NCI-H748 (cell line): ENCODE measurements around the gene GALNT18.

Experiments used
- DNase-seq: peaks from one replicate; lab custom pipeline; 2025; ENCODE audit not compliant: unreplicated experiment; lab: John Stamatoyannopoulos, UW

GALNT18 gene

DNA sequence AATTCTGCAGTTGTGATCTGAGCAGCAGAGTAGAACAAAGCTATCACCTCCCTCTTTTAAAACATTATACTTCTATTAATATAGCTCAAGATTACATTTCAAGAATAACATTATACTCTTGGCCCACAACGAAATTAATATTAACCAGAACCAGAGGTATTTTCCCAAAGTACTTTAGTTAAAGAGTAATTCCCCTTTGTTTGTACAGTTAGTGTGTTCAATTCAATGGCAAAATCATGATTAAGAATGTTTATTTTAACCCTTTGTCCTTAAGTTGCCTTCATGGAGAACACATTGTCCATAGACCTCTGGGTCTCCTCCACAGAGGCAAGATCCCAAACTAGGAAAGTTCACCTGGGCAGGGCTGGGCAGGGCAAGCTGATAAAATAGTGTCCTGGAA lies 180.7 kb downstream of the GALNT18 start:
- DNase-seq, result no peak

DNA sequence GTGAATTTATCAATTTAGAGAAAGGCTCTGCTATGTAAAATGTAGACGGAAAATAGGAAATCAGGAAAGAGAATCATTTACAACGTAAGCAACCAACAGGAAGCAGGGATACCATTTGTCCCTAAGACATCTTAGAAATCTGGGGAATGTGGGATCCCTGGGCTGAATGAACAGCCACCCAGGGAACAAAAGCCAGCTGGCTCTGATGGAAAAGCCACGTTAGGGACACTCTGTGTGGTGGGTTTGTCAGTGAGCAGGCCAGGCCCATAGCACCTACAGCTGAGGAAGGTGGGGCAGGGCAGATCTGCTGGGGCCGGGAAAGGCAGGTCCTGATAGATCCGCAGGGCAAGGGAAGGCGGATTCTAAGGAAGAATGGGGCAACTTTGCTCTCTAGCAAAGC lies 181.7 kb downstream of the GALNT18 start:
- no peak for DNase-seq

DNA sequence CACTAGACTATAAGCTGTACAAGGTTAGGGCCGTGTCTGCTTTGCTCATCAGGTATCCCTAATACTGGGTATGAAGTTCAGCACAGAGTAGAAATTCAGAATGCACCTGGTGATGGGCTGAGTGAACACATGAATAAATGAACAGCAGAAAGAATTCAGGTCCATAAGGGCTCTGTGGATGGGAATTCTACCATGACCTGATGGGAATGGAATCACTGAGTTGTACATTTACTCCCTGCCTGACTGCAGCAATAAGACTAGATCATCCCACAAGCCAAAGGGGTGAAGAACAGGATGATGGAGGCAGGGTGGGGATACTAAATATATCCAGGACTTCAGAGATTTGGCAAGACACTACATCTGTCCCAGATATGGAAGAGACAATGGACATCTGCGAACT lies 182.2 kb downstream of the GALNT18 start:
- DNase-seq, result no peak

DNA sequence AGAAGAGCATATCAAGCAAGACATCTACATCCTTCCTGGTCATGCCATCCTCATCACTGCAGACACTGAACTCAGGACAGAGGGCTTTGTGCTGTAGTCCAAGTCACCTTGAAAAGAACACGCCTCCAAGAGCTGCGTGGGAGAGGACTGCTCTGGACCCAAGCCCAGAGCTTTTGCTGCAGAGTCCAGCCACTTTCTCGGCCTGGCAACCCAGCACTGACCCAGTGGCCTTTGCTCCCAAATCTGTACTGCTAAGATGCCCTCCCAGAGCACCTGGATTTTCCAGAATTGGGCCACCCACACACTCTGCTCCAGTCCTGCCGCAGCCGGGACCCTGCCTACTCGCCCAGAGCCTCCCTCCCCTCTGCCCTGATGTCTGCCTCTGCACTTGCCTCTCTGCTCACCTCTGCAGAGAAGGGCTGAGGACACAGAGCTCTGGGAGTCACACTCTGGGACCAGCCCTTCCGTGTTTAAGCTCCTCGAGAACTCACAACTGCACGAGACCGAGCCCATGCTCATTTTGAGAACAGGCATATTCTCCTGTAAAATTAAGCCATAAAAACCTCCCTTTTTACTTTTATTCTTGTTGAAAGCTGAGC lies 185.0 kb downstream of the GALNT18 start:
- no peak for DNase-seq

DNA sequence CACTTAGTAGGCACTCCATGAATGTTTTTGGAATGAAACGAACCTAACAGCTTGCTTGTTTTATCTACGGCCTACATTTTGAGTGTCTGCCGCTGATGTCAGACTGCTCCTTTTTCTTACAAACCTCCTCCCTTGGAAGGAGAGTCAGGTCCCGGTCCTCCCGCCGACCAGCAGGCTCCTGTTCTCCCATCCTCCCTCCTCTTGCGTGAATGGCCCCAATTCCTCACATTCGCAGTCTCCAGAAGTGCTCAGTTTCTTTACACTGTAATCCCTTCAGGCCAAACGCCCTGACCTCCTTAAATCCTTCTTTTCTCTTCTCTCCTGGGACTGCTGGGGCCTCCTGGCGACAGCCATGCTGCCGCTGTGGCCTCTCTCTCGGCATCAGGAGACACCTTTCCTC lies 186.2 kb downstream of the GALNT18 start:
- no peak for DNase-seq

DNA sequence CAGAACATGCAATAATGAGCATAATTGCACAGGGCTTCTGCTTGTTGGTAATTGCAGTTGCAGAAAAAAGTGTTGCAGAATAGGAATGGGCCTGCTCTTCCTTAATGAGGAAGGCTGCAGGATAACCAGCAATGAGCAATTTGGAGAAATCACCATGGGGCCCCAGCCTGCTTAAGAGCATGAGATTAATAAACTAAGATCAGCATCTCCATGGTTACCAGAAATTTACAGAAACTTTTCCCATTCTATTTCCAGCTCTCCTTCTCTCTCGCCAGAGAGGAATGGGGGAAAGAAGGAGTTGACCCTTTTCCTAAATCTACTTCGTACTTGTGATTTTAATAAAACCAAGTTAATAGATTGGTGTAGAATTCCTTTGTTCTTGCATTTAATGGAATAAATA lies 187.8 kb downstream of the GALNT18 start:
- DNase-seq, result no peak

DNA sequence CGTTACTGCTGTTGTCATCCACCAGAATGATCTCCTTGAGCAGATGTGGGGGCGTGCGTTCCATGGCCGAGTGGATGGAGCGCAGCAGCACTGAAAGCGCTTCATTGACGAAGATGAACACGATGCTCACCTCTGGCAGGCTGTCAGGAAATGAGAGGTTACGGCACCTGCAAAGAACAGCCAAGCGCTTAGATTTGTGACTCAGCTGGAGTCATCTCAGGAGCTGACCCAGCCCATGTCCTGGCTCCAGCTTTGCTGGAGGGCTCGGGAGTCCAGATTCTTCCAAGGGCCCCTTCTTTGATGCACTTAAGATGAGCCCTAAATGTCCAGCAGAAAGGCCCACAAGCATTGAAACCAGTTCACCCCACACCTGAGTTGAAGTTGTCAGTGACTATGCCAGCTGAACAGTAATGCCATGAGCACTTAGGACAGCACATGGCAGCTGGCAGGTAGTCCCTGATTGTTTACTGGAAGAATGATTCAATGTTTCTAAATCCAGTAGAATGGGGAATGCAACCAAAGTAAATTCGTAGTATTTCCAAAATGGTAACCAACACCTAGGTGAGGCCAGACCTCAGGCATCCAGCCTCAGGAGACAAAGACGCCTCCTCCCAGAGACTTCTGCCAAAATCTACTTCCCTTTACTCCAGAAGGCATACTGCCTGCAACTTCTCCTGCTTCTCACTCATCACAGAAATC lies 189.0 kb downstream of the GALNT18 start:
- no peak for DNase-seq

DNA sequence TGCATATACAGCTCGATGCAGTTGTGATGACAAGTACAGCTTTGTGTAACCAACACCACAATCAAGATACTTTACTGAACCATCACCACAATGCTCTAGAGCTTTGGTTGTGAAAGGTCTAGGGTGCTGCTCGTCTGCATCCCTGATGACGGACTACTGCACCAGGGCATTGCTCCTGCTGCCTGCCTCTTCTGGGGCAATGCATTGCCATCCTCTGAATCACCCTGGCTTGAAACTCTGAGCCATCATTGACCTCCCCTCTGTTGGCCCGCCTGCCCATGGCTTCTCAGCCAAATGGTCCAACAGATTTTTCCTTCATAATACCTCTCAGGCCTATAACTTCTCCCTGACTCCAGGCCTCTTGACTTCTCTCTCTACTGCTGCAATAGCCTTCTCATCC lies 191.4 kb downstream of the GALNT18 start:
- no peak for DNase-seq

DNA sequence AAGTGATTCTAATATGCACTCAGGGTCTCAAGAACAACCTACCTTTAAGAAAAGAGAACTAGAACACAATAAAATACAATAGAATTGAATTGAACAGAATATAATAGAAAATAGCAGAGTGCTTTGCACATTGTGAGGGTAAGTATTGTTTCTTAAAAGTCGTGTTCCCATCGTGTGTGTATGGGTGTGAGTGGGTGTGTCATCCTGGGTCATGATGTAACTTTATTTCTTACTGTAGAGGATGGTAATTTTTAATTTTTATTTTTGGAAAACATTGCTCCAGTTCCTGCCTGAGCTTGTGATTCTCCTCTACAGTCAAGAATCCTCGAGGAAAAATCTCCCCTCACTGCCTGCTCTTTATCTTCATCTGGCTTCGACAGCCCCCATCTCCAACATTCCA lies 193.1 kb downstream of the GALNT18 start:
- no peak for DNase-seq

DNA sequence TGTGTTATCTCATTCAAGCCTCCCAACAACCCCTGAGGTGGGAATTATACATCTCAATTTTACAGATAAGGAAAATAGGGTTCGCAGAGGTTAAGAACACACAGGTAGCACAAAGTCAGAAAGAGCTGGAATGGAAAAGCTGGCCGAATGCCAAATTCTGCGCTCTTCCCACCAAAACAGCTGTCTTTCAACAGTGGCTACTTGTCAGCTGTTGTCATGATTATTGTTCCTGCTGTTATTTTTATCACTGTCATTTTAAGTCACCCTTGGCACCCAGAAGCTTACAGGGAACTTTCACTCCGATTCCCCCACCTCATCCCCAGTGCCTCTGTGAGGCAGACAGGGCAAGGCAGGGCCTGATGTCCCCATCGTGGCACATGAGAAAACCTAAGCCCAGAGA lies 194.3 kb downstream of the GALNT18 start:
- peak; percentile 89 for DNase-seq

DNA sequence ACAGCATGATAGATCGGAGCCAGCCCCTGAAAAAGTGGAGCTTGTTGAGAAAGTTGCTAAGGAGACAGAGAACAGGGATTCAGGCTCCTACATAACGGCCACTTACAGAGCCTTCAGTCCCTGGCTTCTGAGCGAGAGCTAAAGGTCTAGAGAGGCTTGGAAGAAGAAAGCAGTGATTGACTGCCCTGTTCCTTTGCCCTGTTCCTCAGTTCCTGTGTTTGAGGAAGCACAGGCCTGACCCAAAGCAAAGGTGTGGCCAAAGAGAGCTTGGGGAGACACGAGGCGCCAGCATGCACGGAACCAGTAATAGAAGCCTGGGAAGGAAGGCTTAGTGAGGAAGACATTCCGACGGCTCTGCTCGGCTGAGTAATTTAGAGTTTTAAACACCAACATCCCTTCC lies 194.7 kb downstream of the GALNT18 start:
- no peak for DNase-seq

DNA sequence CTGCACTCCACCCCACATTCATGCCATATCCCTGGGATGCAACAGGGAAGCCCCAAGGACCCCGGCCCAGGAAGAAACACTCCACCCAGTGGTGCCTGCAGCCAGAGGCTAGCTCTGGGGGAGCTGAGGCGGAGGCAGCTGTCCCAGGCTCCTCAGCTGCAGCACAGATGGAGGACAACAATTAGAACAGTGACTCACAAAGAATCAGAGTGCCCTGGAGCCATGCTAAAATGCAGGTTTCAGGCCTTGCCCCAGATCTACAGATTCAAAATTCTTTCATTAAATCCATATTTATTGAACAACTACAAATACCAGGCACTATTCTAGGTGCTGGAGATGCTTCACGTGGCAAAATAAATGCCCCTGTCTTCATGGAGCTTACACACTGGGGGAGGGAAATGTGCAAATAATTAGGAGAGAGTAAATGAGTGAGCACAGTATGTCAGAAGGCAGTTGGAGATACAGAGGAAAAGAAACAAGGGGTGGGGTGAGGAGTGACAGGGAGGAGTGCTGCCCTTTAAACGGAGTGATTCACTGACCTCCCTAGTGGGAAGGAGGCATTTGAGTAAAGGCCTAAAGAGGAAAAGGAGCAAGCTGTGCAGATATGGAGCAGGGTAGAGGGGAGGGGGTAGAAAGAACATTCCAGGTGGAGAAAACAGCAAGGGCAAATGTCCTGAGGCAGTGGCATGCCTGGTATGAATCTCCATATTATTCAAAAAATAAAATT lies 195.4 kb downstream of the GALNT18 start:
- no peak for DNase-seq

DNA sequence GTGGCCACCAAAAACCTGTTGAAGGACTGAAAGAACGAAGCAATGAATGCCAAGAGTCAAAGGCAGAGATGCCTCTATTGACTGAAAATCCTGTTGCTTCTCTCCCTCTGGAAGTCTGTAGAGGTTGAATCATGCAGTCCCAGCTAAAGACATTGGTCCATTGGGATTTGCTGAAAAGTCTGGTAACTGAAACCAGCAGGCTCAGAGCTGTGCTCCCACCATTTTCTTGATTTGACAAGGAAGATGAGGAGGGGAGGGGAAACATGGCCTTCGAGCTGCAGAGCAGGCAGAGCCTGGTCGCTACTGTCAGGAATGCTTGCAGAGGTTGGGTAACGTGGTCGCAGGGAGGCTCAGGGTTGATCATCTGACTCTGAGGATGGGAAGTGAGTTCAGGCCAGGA lies 196.0 kb downstream of the GALNT18 start:
- no peak for DNase-seq

DNA sequence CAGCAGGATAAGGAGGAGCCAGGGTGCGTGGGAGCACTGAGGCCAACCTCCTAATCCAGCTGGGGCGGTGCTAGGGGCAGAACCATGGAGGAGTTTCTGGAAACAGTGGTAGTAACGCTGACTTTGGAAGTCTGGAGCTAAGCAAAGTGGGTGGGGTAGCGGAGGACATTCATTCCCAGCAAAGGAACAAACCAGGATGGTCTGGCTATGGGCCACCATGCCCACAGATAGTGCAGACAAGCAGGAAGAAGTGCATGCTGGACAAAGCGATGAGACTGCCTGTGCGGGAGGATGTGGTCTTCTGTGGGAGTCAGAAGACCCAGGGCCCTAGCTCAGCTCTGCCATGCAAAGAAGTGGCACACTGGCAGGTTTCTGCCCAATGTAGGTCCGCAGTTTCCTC lies 197.1 kb downstream of the GALNT18 start:
- DNase-seq, result no peak

DNA sequence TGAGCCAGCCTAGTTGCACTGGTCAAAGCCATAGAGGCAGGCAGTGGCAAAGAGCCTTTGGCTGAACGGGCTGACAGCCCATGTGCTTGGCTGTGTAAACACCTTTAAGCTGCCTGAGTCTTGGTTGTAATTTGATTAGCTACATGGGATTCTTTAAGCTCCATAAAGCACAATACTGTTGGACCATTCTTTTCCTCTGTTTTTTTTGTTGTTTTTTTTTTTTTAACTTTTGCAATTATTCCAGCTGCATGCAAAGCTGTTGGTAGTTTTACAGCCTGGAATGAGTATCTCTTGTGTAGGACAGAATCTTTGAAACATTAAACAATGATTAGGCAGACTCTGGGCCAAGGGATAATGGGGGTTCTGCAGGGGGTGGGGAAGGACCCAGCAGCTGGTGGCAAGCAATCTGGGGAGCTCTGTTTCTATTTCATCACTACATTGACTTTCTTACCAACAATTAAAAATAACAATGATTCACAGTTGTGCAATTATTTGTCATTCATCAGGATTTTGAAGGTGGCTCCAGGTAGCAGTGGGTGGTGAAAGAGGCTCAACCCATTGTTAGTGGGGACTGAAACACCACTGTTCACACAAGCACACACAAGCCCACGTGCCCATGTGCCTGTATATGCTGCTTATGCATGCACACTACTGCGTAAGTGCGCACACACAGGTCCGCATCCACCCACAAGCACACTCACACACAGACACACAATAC lies 199.2 kb downstream of the GALNT18 start:
- peak; percentile 78 for DNase-seq

DNA sequence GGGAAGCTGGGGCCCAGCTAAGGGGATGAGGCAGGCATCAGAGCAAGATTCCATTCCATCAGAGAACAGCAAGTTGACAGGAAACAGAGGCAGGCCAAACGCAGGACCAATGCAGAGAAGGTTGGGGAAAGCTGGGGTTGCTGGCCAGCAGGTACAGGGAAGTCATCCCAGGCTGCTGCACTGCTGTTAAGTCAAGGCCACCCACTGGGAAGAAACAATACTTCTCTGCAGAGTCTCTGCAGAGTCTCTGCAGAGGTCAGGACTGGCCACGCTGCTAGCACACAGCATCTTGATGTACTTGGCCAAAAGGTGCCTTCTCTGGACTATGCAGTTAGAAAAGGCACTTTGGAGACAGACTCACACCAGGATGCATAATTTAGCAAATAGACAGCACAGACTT lies 200.3 kb downstream of the GALNT18 start:
- no peak for DNase-seq

DNA sequence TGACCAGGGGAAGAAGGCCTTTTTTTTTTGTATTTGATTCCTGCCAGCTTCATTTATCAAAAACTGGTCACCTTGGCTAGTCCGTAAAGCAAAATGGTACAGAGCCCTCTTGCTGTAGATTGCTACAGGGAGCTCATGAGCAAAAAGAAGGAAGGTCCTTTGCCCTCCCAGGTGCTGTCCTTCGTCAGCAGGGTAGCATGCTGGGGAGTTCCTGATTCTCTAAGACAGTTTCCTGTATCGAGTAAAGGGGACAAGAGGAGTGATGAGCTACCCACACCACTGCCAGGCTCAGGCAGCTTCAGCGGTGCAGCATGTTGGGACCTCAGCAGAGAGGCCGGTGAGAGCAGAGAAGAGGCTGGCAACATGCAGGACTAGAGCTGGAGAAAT lies 200.9 kb downstream of the GALNT18 start:
- DNase-seq, result no peak

DNA sequence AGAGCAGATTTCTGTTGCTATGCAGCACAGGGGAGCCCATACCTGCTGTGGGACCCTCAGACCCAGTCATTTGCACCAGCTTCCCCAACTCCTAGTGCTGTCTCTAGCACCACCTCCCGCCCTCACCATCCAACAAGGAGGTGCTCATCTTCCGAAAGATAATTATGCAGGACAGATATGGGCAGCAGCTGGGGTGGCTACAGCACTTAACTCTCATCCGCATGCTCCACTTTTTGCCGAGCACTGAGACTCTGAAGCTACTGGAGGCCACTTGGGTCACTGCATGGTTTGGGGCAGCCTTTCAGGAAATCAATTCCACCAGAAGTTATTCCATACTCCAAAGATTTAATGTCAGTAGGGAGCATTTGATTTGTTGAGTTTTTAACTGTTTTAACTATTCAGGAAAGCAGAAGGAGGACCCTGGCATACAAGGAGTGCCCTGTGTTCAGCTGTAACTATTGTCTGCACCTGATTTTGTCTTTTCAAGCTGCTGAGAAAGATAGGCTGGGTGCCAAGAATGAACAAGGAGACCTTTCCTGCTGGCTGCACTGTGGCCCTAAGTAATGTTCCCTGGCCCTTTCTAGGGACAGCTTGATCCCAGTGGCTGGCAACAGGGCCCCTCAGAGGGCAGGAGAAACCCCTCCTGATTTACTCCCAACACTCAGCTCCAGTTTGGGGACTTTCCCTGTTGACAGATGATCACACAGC lies 201.5 kb downstream of the GALNT18 start:
- no peak for DNase-seq

DNA sequence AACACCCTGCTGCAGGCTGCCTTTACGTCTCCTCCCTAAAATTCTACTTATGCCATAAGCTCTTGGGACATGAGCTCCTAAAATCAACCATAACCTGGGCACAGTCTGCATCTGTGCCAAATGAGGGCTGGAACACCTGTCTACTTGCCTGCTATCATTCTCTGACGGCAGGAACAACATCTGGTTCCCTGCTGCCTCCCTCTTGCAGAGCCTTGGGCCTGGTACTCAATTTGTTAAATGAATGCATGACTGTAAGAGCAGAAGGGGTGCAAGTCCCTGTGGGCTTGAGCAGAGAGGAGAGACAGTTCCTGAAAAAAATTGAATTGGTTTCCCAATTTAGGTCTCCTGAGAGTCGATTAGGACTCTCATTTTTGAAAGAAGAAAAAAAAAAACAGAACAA lies 202.1 kb downstream of the GALNT18 start:
- no peak for DNase-seq

DNA sequence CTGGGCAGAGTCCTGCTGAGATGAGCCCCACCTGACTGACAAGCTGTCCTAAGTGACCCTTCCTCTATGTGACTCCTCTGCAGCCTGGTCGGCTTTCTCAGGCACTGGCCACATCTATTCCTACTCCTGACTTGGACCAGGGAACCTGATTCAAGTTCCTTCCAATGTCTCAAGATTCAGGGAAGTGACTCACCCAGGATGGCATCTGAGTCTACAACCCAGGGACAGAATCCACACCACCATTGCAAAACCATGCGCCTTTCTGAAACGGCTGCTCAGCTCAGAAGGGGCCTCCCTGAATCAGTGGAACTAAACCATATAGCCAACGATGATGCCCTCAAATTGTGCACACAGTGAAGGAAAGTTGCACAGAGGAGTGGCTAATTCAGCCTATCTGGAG lies 204.9 kb downstream of the GALNT18 start:
- no peak for DNase-seq

DNA sequence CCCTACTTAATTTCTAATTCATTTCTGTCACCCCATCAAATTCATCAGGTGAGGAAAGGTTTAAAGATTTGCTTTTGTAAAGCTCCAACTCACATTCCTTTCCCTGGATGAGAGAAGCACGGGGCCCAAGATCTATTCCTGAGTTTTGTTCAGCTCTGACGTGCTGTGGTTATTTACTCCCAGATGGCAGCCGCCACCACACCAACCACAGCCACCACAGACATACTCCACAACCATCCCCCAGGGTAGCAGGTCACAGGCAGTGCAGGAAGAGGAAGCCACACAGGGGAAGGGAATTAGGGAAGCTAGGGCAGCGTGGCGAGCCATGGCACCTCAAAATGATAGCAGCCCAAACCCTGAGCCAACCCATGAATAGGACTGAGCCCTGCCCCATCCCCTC lies 205.3 kb downstream of the GALNT18 start:
- DNase-seq, result no peak
